Left lung (tissue), 10 donors: Measurements from ENCODE around the gene NEBL. TPM values are rescaled to one million over a fixed set of nuclear protein-coding genes. Genes with fewer than 3 reads are reported as not detected.

Experiments
- ATAC-seq: fragments of 200-7000 bp; cut with Tn5 transposase; one replicate; pipeline ENCODE4 v1.9.1; 2020; ENCODE audit warnings: moderate library complexity
- DNase-seq, 4 donors: peaks; one replicate each; pipeline ENCODE4 v3.0.0-alpha.2; 2013 to 2020
- H3K27ac ChIP-seq, 2 donors: fragments of 200-600 bp; sonication (generic) in 1 of 2; one replicate each; pipeline versions ENCODE4 v1.5.0 to v1.8.0; 2020 to 2021
- H3K27me3 ChIP-seq, 2 donors: fragments of 200-600 bp; sonication (generic) in 1 of 2; one replicate each; pipeline versions ENCODE4 v1.5.0 to v1.8.0; 2020 to 2021
- H3K36me3 ChIP-seq, 2 donors: fragments of 200-600 bp; sonication (generic) in 1 of 2; one replicate each; pipeline versions ENCODE4 v1.5.0 to v1.8.0; 2020 to 2021
- H3K4me1 ChIP-seq, 2 donors: fragments of 200-600 bp; one replicate each; pipeline ENCODE4 v1.8.0; 2021
- H3K4me3 ChIP-seq, 2 donors: fragments of 200-600 bp; sonication (generic) in 1 of 2; one replicate each; pipeline versions ENCODE4 v1.5.0 to v1.8.0; 2020 to 2021; ENCODE audit warnings: mild to moderate bottlenecking in 1 of 2
- H3K9me3 ChIP-seq, 2 donors: fragments of 200-600 bp; sonication (generic) in 1 of 2; one replicate each; pipeline versions ENCODE4 v1.5.0 to v1.8.0; 2020 to 2021
- CTCF ChIP-seq, 2 donors: fragments of 200-600 bp; sonication (generic) in 1 of 2; IDR thresholded peaks; one replicate each; pipeline versions ENCODE4 v1.5.0 to v1.8.0; 2021; ENCODE audit warnings: antibody characterized with exemption in 2 of 2
- intact Hi-C, 2 donors: fragments of 100-400 bp; cut with DNase I; formaldehyde crosslinking; loops; one replicate each; pipeline versions ENCODE4 v1.11.2 to v1.14.2; 2022
- polyA plus RNA-seq, 6 donors: library from polyadenylated mRNA; unstranded; fragments of 120-200 nt; gene quantifications; one replicate each; pipeline ENCODE4 v1.2.1, GENCODE V29; 2013; ENCODE audit not compliant: insufficient read length in 6 of 6
- total RNA-seq, 2 donors: library from RNA; stranded (reverse); fragmentation: NEBNext Ultra II Directional; extraction: Animal tissue kit (Norgen Biotek cat#: 25700); gene quantifications; one replicate each; pipeline ENCODE4 v1.2.1, GENCODE V29; 2021
- donor health status: DM: no; HTN: yes; CAD: no.
- donor health status: DM: no; HTN: no; CAD: no.

The NEBL gene
- total and polyA plus RNA-seq, 8 donors, result 14.0 to 65.9 (median 20.2) TPM

GRCh38 chr10:20767028-20767427 lies 130.1 kb downstream of the NEBL start:
- H3K27me3 ChIP-seq, result no peaks in the 10 kb centered on the region
- no peaks in the 10 kb centered on the region for H3K36me3 ChIP-seq
- no peak overlapping the region for H3K27ac ChIP-seq
- ATAC-seq, result no peak
- H3K9me3 ChIP-seq, result no peaks in the 10 kb centered on the region
- no peak overlapping the region for H3K4me3 ChIP-seq
- H3K4me1 ChIP-seq, result no peaks in the 10 kb centered on the region
- no peak for TF ChIP-seq CTCF (IDR thresholded peaks at IDR 0.05)
- no peak for DNase-seq
- intact Hi-C loops, result no loop called here

DNA sequence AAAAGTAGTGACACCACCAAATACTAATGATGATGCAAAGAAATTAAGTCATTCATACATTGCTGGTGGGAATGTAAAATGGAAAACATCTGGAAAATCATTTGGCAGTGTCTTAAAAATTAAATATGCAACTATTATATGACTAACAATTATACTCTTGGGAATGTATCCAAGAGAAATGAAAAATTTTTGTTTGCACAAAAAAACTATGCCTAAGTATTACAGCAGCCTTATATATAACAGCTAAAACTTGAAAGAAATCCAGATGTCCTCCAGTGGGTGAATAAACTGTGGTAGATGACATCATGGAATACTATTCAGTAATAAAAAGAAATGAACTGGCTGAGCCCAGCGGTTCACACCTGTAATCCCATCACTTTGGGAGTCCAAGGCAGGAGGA lies 132.0 kb downstream of the NEBL start:
- TF ChIP-seq CTCF (IDR thresholded peaks at IDR 0.05), result no peak
- no peak overlapping the region for H3K27ac ChIP-seq
- H3K27me3 ChIP-seq, result no peaks in the 10 kb centered on the region
- ATAC-seq (no peak), DNase-seq (no peak)
- intact Hi-C loops, result no loop called here
- H3K9me3 ChIP-seq, result no peaks in the 10 kb centered on the region
- no peak overlapping the region for H3K4me3 ChIP-seq
- H3K36me3 ChIP-seq, result no peaks in the 10 kb centered on the region
- H3K4me1 ChIP-seq, result no peaks in the 10 kb centered on the region

DNA sequence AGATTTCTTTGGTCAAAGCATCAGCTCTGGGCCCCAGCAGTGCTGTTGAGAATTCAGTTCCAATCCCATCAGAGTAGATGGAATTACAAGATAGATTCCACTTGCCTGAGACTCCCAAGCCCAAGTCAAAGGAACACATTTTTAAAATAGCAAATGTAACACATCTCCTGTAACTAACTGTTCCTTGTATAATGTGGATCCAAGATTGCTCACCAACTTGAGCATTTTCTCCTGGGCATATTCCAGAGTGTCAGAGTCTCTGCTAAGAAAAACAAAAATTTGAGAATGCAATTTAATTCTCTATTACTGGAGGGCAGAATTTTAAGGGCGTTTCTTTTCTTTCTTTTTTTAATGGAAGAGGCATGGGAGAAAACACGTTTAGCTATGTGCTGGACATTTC lies 136.7 kb downstream of the NEBL start:
- Histone ChIP-seq H3K9me3 (peaks cover 0 to 3% of the 10 kb centered on the region in 2 donors), H3K27ac (no peak overlapping the region), H3K27me3 (no peaks in the 10 kb centered on the region), H3K4me1 (no peaks in the 10 kb centered on the region), H3K4me3 (no peak overlapping the region), H3K36me3 (no peaks in the 10 kb centered on the region)
- TF ChIP-seq CTCF (IDR thresholded peaks at IDR 0.05), result no peak
- DNase-seq (no peak), ATAC-seq (no peak)
- intact Hi-C loops, result no loop called here

GRCh38 chr10:20748551-20748950 lies 148.6 kb downstream of the NEBL start:
- Histone ChIP-seq H3K9me3 (peaks cover 0 to 30% of the 10 kb centered on the region in 2 donors), H3K36me3 (no peaks in the 10 kb centered on the region), H3K4me1 (no peaks in the 10 kb centered on the region), H3K4me3 (no peak overlapping the region), H3K27ac (no peak overlapping the region), H3K27me3 (no peaks in the 10 kb centered on the region)
- intact Hi-C loops, result no loop called here
- ATAC-seq, result no peak
- DNase-seq, result no peak
- TF ChIP-seq CTCF (IDR thresholded peaks at IDR 0.05), result no peak

DNA sequence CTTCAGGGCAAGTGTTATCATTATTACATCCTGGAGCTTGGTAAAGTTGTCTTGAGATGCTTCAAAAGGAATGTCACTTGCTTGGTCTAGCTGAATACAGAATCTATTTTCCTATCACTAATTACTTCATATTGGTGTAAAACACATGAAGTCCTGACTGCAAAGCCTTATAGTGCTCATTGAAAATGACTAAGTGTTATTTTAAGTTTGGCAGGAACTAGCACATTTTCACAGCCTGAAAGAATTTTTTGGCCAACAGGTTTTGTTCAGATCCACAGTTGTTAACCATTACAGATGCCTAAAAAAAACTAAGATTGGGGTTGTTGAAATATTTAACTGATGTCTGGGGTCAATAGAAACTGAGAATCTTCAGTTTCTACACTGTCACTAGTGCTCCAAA lies 149.3 kb downstream of the NEBL start:
- no peak for TF ChIP-seq CTCF (IDR thresholded peaks at IDR 0.05)
- Histone ChIP-seq H3K27ac (no peak overlapping the region), H3K4me1 (no peaks in the 10 kb centered on the region), H3K9me3 (peaks cover 0 to 30% of the 10 kb centered on the region in 2 donors), H3K36me3 (no peaks in the 10 kb centered on the region), H3K4me3 (no peak overlapping the region), H3K27me3 (no peaks in the 10 kb centered on the region)
- DNase-seq (no peak), ATAC-seq (no peak)
- intact Hi-C loops, result no loop called here
